SK-N-SH (cell line): Measurements from ENCODE around the gene SLC25A25. TPM values are rescaled to one million over a fixed set of nuclear protein-coding genes. Genes with fewer than 3 reads are reported as not detected.

Experiments
- CTCF ChIA-PET: fragments of 300-600, 350-600 bp; formaldehyde crosslinking; extraction: SDS; loops from one replicate; lab custom pipeline; 2021; lab: Yijun Ruan, JAX
- POLR2A ChIA-PET: fragments of 350-600 bp; sonication (Branson Sonifier 250); formaldehyde crosslinking; extraction: SDS; loops from one replicate; lab custom pipeline; 2020; ENCODE audit warnings: antibody characterized with exemption, inconsistent platforms; lab: Yijun Ruan, JAX
- DNase-seq: peaks from one replicate; pipeline ENCODE4 v3.0.0; 2012
- H2AFZ ChIP-seq: fragments of 200-600 bp; sonication (generic); 2 replicates; pipeline ENCODE4 v1.8.1; 2016; ENCODE audit warnings: antibody characterized with exemption, mild to moderate bottlenecking, low read depth
- H3F3A ChIP-seq: fragments of 200-600 bp; sonication (generic); replicated peaks from 2 replicates; pipeline ENCODE3; 2016; ENCODE audit warnings: antibody characterized with exemption, mild to moderate bottlenecking; ENCODE audit not compliant: insufficient read depth
- H3K27ac ChIP-seq, 2 experiments: fragments of 200-500 bp in 1 of 2; fragments of 200-600 bp in 1 of 2; sonication (Bioruptor generic) in 1 of 2; sonication (generic), shearing (Covaris generic) in 1 of 2; 2 replicates each; pipeline versions ENCODE4 v1.5.1 to v1.6.1; 2014 to 2016; ENCODE audit warnings: low read depth in 2 of 2, inconsistent platforms in 1 of 2, low read length in 1 of 2, mild to moderate bottlenecking in 1 of 2, mixed read lengths in 1 of 2
- H3K27me3 ChIP-seq: fragments of 200-600 bp; sonication (generic), shearing (Covaris generic); 2 replicates; pipeline ENCODE4 v1.6.1; 2016; ENCODE audit warnings: mixed run types; ENCODE audit not compliant: insufficient read depth
- H3K36me3 ChIP-seq, 2 experiments: fragments of 200-500 bp in 1 of 2; fragments of 200-600 bp in 1 of 2; sonication (Bioruptor generic) in 1 of 2; sonication (generic) in 1 of 2; replicated peaks in 1 of 2; 2 replicates each; pipeline versions ENCODE3 to v1.5.1; 2014 to 2016; ENCODE audit warnings: low read length in 1 of 2, mild to moderate bottlenecking in 1 of 2; ENCODE audit not compliant: insufficient read depth in 2 of 2, control insufficient read depth in 1 of 2
- H3K4me1 ChIP-seq, 2 experiments: fragments of 200-500 bp in 1 of 2; fragments of 200-600 bp in 1 of 2; sonication (Bioruptor generic) in 1 of 2; sonication (generic), shearing (Covaris generic) in 1 of 2; 2 replicates each; pipeline versions ENCODE4 v1.5.1 to v1.6.1; 2014 to 2016; ENCODE audit warnings: low read depth in 1 of 2, low read length in 1 of 2, mixed run types in 1 of 2; ENCODE audit not compliant: insufficient read depth in 2 of 2, control insufficient read depth in 1 of 2
- H3K4me2 ChIP-seq: fragments of 200-600 bp; sonication (generic), shearing (Covaris generic); 2 replicates; pipeline ENCODE4 v1.6.1; 2017; ENCODE audit warnings: mixed run types
- H3K4me3 ChIP-seq, 2 experiments: fragments of 200-500 bp in 1 of 2; fragments of 200-600 bp in 1 of 2; sonication (Bioruptor generic) in 1 of 2; sonication (generic), shearing (Covaris generic) in 1 of 2; 2 replicates each; pipeline versions ENCODE4 v1.5.1 to v1.8.1; 2014 to 2016; ENCODE audit warnings: low read depth in 2 of 2, inconsistent platforms in 1 of 2, low read length in 1 of 2, mild to moderate bottlenecking in 1 of 2, mixed read lengths in 1 of 2, moderate library complexity in 1 of 2
- H3K79me2 ChIP-seq: fragments of 200-600 bp; sonication (generic); 2 replicates; pipeline ENCODE4 v1.8.1; 2017; ENCODE audit warnings: mild to moderate bottlenecking; ENCODE audit not compliant: insufficient read depth
- H3K9ac ChIP-seq: fragments of 200-600 bp; sonication (generic); 2 replicates; pipeline ENCODE4 v1.6.1; 2017; ENCODE audit warnings: mixed run types
- H3K9me2 ChIP-seq: fragments of 200-600 bp; sonication (generic); 2 replicates; pipeline ENCODE4 v1.6.1; 2017; ENCODE audit warnings: mixed run types
- H3K9me3 ChIP-seq: fragments of 200-600 bp; sonication (generic); 2 replicates; pipeline ENCODE4 v1.6.1; 2017; ENCODE audit warnings: mixed run types, mild to moderate bottlenecking, moderate library complexity
- H4K20me1 ChIP-seq: fragments of 200-600 bp; sonication (generic); 2 replicates; pipeline ENCODE4 v1.6.1; 2017; ENCODE audit warnings: mild to moderate bottlenecking, mixed run types; ENCODE audit not compliant: insufficient read depth
- CHD2 ChIP-seq: fragments of 150-350 bp; IDR thresholded peaks from 2 replicates; pipeline ENCODE4 v1.6.1; 2018; ENCODE audit warnings: low read length; ENCODE audit not compliant: partially characterized antibody
- EZH2phosphoT487 ChIP-seq: fragments of 200-600 bp; sonication (generic); IDR thresholded peaks from 2 replicates; pipeline ENCODE4 v1.6.1; 2017; ENCODE audit warnings: low read depth, mixed run types, mild to moderate bottlenecking, antibody characterized with exemption, moderate library complexity, borderline replicate concordance
- FOSL2 ChIP-seq: IDR thresholded peaks from 2 replicates; pipeline ENCODE4 v1.4.0; 2012; ENCODE audit warnings: low read depth, mild to moderate bottlenecking, moderate library complexity, borderline replicate concordance
- FOXJ3 ChIP-seq: sonication (generic); formaldehyde crosslinking; IDR thresholded peaks from 2 replicates; pipeline ENCODE4 v1.5.1; 2020; ENCODE audit warnings: mild to moderate bottlenecking, missing genetic modification reagents
- GABPA ChIP-seq: IDR thresholded peaks from 2 replicates; pipeline ENCODE4 v1.4.0; 2012; ENCODE audit warnings: low read depth, mild to moderate bottlenecking
- GATA2 ChIP-seq: sonication (generic); formaldehyde crosslinking; IDR thresholded peaks from 2 replicates; pipeline ENCODE4 v1.5.0; 2020; ENCODE audit warnings: mild to moderate bottlenecking, missing genetic modification reagents
- MAX ChIP-seq: IDR thresholded peaks from 2 replicates; pipeline ENCODE4 v1.4.0; 2012; ENCODE audit warnings: low read depth
- MEF2A ChIP-seq: IDR thresholded peaks from 2 replicates; pipeline ENCODE4 v1.4.0; 2012; ENCODE audit warnings: low read depth, borderline replicate concordance
- MXI1 ChIP-seq: IDR thresholded peaks from 2 replicates; pipeline ENCODE4 v1.6.1; 2012; ENCODE audit warnings: mild to moderate bottlenecking, low read depth, low read length, improper control_type of control experiment
- NFIC ChIP-seq: IDR thresholded peaks from 2 replicates; pipeline ENCODE4 v1.4.0; 2012; ENCODE audit warnings: borderline replicate concordance
- POLR2AphosphoS5 ChIP-seq: IDR thresholded peaks from 2 replicates; pipeline ENCODE4 v1.6.1; 2012; ENCODE audit warnings: low read depth, low read length
- RFX5 ChIP-seq: IDR thresholded peaks from 2 replicates; pipeline ENCODE4 v1.6.1; 2012; ENCODE audit warnings: mild to moderate bottlenecking, improper control_type of control experiment, low read length
- SMC3 ChIP-seq: IDR thresholded peaks from 2 replicates; pipeline ENCODE4 v1.6.1; 2012; ENCODE audit warnings: low read depth, low read length, improper control_type of control experiment
- YY1 ChIP-seq: IDR thresholded peaks from 2 replicates; pipeline ENCODE4 v1.4.0; 2012; ENCODE audit warnings: low read depth, mild to moderate bottlenecking
- WGBS: methylation state at CpG from one replicate; pipeline ENCODE4 v1.1.6; 2017; ENCODE audit warnings: low lambda C conversion rate; 5-methylcytosine and 5-hydroxymethylcytosine counted together
- polyA plus RNA-seq, 3 experiments: library from polyadenylated mRNA; depleted of rRNA; stranded (reverse); fragments of >200 nt; gene quantifications; 2 replicates each; pipeline ENCODE4 v1.2.3, GENCODE V29; 2012

Gene SLC25A25
- polyA plus RNA-seq, 1 of the 3 experiments (the other 2 are of a cell fraction) = 12.1 TPM

GRCh38 chr9:128057724-128058409 lies 10.2 kb upstream of the SLC25A25 start:
- no peak overlapping the region for H3K4me3 ChIP-seq
- H3K9me3 ChIP-seq = no peaks in the 10 kb centered on the region
- no peak overlapping the region for H3K9ac ChIP-seq
- DNase-seq = no peak
- H3F3A ChIP-seq = no peaks in the 10 kb centered on the region
- no peaks in the 10 kb centered on the region for H4K20me1 ChIP-seq
- H3K79me2 ChIP-seq = no peaks in the 10 kb centered on the region
- H3K27ac ChIP-seq = no peak overlapping the region
- H3K9me2 ChIP-seq = no peaks in the 10 kb centered on the region
- CTCF ChIA-PET = interaction anchor here (1.2 kb wide), 1 partner anchor 114 kb away, joined by 3 read pairs; no protein-coding TSS in a partner anchor
- H3K4me1 ChIP-seq = peaks cover 0 to 10% of the 10 kb centered on the region in 2 experiments; a peak in 1 of 4 replicates
- POLR2A ChIA-PET = interaction anchor here (0.9 kb wide), 1 partner anchor 11 kb away, joined by 3 read pairs; no protein-coding TSS in a partner anchor
- no peak overlapping the region for H3K4me2 ChIP-seq
- no peak overlapping the region for H2AFZ ChIP-seq
- 91% methylated on average over 8 of the region's 8 CpGs for WGBS
- H3K36me3 ChIP-seq = peaks cover 0 to under 1% of the 10 kb centered on the region in 2 experiments
- TF ChIP-seq POLR2AphosphoS5 (no peak), SMC3 (no peak), MAX (no peak), FOSL2 (no peak), CHD2 (no peak), EZH2phosphoT487 (no peak), YY1 (no peak), MEF2A (no peak), RFX5 (no peak), MXI1 (no peak), GABPA (no peak), FOXJ3 (no peak)
- H3K27me3 ChIP-seq = no peaks in the 10 kb centered on the region

GRCh38 chr9:128059365-128059983 lies 8.6 kb upstream of the SLC25A25 start:
- Histone ChIP-seq H3K79me2 (peaks cover 3% of the 10 kb centered on the region), H3K36me3 (peaks cover 0 to 3% of the 10 kb centered on the region in 2 experiments), H3K27ac (no peak overlapping the region), H4K20me1 (no peaks in the 10 kb centered on the region), H3K9ac (no peak overlapping the region), H3K9me3 (no peaks in the 10 kb centered on the region), H3K4me2 (no peak overlapping the region), H3K9me2 (no peaks in the 10 kb centered on the region), H2AFZ (no peak overlapping the region), H3K27me3 (no peaks in the 10 kb centered on the region), H3K4me1 (peaks cover 0 to 10% of the 10 kb centered on the region in 2 experiments; a peak in 1 of 4 replicates), H3F3A (no peaks in the 10 kb centered on the region), H3K4me3 (no peak overlapping the region)
- no peak for DNase-seq
- 98% methylated on average over 4 of the region's 6 CpGs for WGBS
- POLR2A ChIA-PET = interaction anchor here (0.6 to 0.7 kb wide), 2 partner anchors 9 to 53 kb away, joined by 3 to 6 read pairs; partner anchors contain the start of gene SLC25A25
- CTCF ChIA-PET = interaction anchor here (0.7 to 1.2 kb wide), 4 partner anchors 25 to 140 kb away, joined by 3 read pairs; no protein-coding TSS in a partner anchor
- no peak for TF ChIP-seq GATA2
- TF ChIP-seq NFIC = no peak
- TF ChIP-seq MXI1 = no peak
- no peak for TF ChIP-seq GABPA
